COLO829 (cell line): ENCODE measurements around the gene ELF1.
"Not testable (repeated sequence)": the region's sequence is repeated elsewhere in the genome, so short reads cannot be mapped to it uniquely, and the experiment has no call there.

Experiments used
- DNase-seq: peaks from one replicate; pipeline ENCODE4 v3.0.0; 2012; ENCODE audit warnings: low spot score

ELF1 gene

GRCh38 chr13:40884175-40884574 lies 134.9 kb downstream of the ELF1 start:
- DNase-seq, result not testable (repeated sequence)
